Astrocyte (in vitro differentiated cells and primary cell): ENCODE measurements around the gene TMPRSS6. TPM values are rescaled to one million over a fixed set of nuclear protein-coding genes. Genes with fewer than 3 reads are reported as not detected.

ENCODE experiments used
- DNase-seq: peaks from one replicate; pipeline ENCODE4 v3.0.0-alpha.2; 2010; ENCODE audit warnings: low read depth
- FAIRE-seq: peaks from 2 replicates; lab custom pipeline; 2011; peaks lifted over from hg19 to GRCh38; lab: Jason Lieb, UNC
- H2AFZ ChIP-seq: 2 replicates; pipeline ENCODE4 v1.6.0; 2012; ENCODE audit warnings: low read depth, low read length, inconsistent platforms
- H3K27ac ChIP-seq: 2 replicates; pipeline ENCODE4 v1.5.1; 2011; ENCODE audit warnings: low read depth, low read length, inconsistent platforms
- H3K27me3 ChIP-seq: 2 replicates; pipeline ENCODE4 v1.6.0; 2011; ENCODE audit warnings: low read length, inconsistent platforms; ENCODE audit not compliant: insufficient read depth
- H3K36me3 ChIP-seq: 2 replicates; pipeline ENCODE4 v1.5.1; 2011; ENCODE audit warnings: low read length, inconsistent platforms; ENCODE audit not compliant: insufficient read depth
- H3K4me1 ChIP-seq: 2 replicates; pipeline ENCODE4 v1.5.1; 2011; ENCODE audit warnings: low read length, inconsistent platforms; ENCODE audit not compliant: insufficient read depth
- H3K4me2 ChIP-seq: 2 replicates; pipeline ENCODE4 v1.6.0; 2012; ENCODE audit warnings: low read length, inconsistent platforms
- H3K4me3 ChIP-seq: 2 replicates; pipeline ENCODE4 v1.5.1; 2011; ENCODE audit warnings: low read depth, mild to moderate bottlenecking, low read length, inconsistent platforms; ENCODE audit not compliant: insufficient read depth
- H3K79me2 ChIP-seq: 2 replicates; pipeline ENCODE4 v1.6.0; 2012; ENCODE audit warnings: mild to moderate bottlenecking, low read length, inconsistent platforms; ENCODE audit not compliant: insufficient read depth
- H3K9ac ChIP-seq: 2 replicates; pipeline ENCODE4 v1.6.0; 2012; ENCODE audit warnings: mild to moderate bottlenecking, low read length, inconsistent platforms
- H3K9me3 ChIP-seq: 2 replicates; pipeline ENCODE4 v1.5.1; 2012; ENCODE audit warnings: low read depth, mild to moderate bottlenecking, low read length, inconsistent platforms; ENCODE audit not compliant: insufficient read depth
- H4K20me1 ChIP-seq: 2 replicates; pipeline ENCODE4 v1.6.0; 2012; ENCODE audit warnings: low read length, inconsistent platforms; ENCODE audit not compliant: insufficient read depth
- H3K27ac Mint-ChIP-seq: one replicate; pipeline ENCODE4 v1.8.0; 2021; ENCODE audit warnings: mild to moderate bottlenecking, mixed read lengths; ENCODE audit not compliant: unreplicated experiment
- H3K27me3 Mint-ChIP-seq: one replicate; pipeline ENCODE4 v1.8.0; 2021; ENCODE audit warnings: low read depth, mixed read lengths; ENCODE audit not compliant: unreplicated experiment
- H3K36me3 Mint-ChIP-seq: one replicate; pipeline ENCODE4 v1.8.0; 2021; ENCODE audit warnings: low read depth, mixed read lengths; ENCODE audit not compliant: unreplicated experiment
- H3K4me1 Mint-ChIP-seq: one replicate; pipeline ENCODE4 v1.8.0; 2021; ENCODE audit warnings: low read depth, mixed read lengths; ENCODE audit not compliant: unreplicated experiment
- H3K4me3 Mint-ChIP-seq: one replicate; pipeline ENCODE4 v1.8.0; 2021; ENCODE audit warnings: mild to moderate bottlenecking, moderate library complexity, mixed read lengths; ENCODE audit not compliant: unreplicated experiment
- H3K9me3 Mint-ChIP-seq: one replicate; pipeline ENCODE4 v1.8.0; 2021; ENCODE audit warnings: mild to moderate bottlenecking, mixed read lengths; ENCODE audit not compliant: unreplicated experiment
- CTCF ChIP-seq: IDR thresholded peaks from 2 replicates; pipeline ENCODE4 v1.5.1; 2011; ENCODE audit warnings: low read depth, mild to moderate bottlenecking, inconsistent platforms, low read length, moderate library complexity; ENCODE audit not compliant: insufficient read depth
- EZH2 ChIP-seq: IDR thresholded peaks from 2 replicates; pipeline ENCODE4 v1.6.1; 2012; ENCODE audit warnings: mild to moderate bottlenecking, low read length, inconsistent platforms; ENCODE audit not compliant: insufficient read depth
- total RNA-seq: library from RNA; stranded (reverse); gene quantifications from 2 replicates; pipeline ENCODE4 v1.2.1, GENCODE V29; 2021

The TMPRSS6 gene
- total RNA-seq, 1 donor from 2014 or later, result not detected

GRCh38 chr22:37057796-37058510 lies 51.6 kb downstream of the TMPRSS6 start:
- Histone ChIP-seq H4K20me1 (peaks cover 16% of the 10 kb centered on the region), H3K9me3 (no peaks in the 10 kb centered on the region), H3K79me2 (no peaks in the 10 kb centered on the region), H3K27ac (no peak overlapping the region), H3K4me1 (no peaks in the 10 kb centered on the region), H3K36me3 (peaks cover 3% of the 10 kb centered on the region), H3K9ac (no peak overlapping the region), H3K4me3 (no peak overlapping the region), H3K4me2 (no peak overlapping the region), H2AFZ (no peak overlapping the region), H3K27me3 (no peaks in the 10 kb centered on the region)
- no peak overlapping the region for H3K4me3 Mint-ChIP-seq
- FAIRE-seq (no peak), DNase-seq (no peak)
- TF ChIP-seq CTCF, result no peak
- no peak for TF ChIP-seq EZH2
- H3K4me1 Mint-ChIP-seq, result peaks cover 2% of the 10 kb centered on the region
- H3K27ac Mint-ChIP-seq, result no peak overlapping the region
- peaks cover 23% of the 10 kb centered on the region for H3K36me3 Mint-ChIP-seq
- H3K9me3 Mint-ChIP-seq, result no peaks in the 10 kb centered on the region
- peaks cover 6% of the 10 kb centered on the region for H3K27me3 Mint-ChIP-seq

- Mint-ChIP-seq H3K36me3 (peaks cover 23% of the 10 kb centered on the region), H3K4me3 (no peak overlapping the region), H3K9me3 (no peaks in the 10 kb centered on the region), H3K27ac (no peak overlapping the region), H3K27me3 (peaks cover 6% of the 10 kb centered on the region), H3K4me1 (peaks cover 4% of the 10 kb centered on the region)
- Histone ChIP-seq H3K27me3 (no peaks in the 10 kb centered on the region), H3K4me1 (peaks cover 3% of the 10 kb centered on the region), H2AFZ (no peak overlapping the region), H3K27ac (no peak overlapping the region), H3K4me2 (no peak overlapping the region), H3K79me2 (peaks cover 5% of the 10 kb centered on the region), H3K9me3 (no peaks in the 10 kb centered on the region), H3K9ac (no peak overlapping the region), H3K4me3 (no peak overlapping the region), H4K20me1 (peaks cover 24% of the 10 kb centered on the region), H3K36me3 (peaks cover 3% of the 10 kb centered on the region)
- no peak for FAIRE-seq
- no peak for DNase-seq
- TF ChIP-seq CTCF (no peak), EZH2 (no peak)
Observed at GRCh38 chr22:37057226-37057625, 52.3 kb downstream of the TMPRSS6 start.

DNA sequence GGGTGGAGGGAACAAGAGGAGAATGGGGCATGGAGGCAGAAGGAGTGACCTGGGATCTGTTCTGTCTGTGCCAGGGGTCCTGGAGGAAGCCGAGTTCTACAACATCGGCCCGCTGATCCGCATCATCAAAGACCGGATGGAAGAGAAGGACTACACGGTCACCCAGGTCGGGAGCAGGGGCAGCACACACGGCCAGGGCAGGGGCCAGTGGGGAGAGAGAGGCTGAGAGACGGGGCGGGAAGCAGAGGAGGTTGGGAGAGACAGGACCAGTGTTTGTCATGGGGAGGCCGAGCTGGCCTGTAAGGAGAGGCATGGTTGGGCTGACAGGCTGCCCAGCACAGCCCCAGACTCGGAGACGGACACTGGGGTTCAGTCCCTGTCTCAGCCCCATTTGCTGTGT lies 53.3 kb downstream of the TMPRSS6 start:
- H3K36me3 ChIP-seq, result peaks cover 3% of the 10 kb centered on the region
- no peak overlapping the region for H3K4me2 ChIP-seq
- no peaks in the 10 kb centered on the region for H3K9me3 ChIP-seq
- peaks cover 8% of the 10 kb centered on the region for H3K79me2 ChIP-seq
- Mint-ChIP-seq H3K27ac (no peak overlapping the region), H3K9me3 (no peaks in the 10 kb centered on the region), H3K4me1 (peaks cover 4% of the 10 kb centered on the region), H3K36me3 (peaks cover 23% of the 10 kb centered on the region), H3K27me3 (peaks cover 6% of the 10 kb centered on the region), H3K4me3 (no peak overlapping the region)
- peaks cover 25% of the 10 kb centered on the region for H4K20me1 ChIP-seq
- H3K27ac ChIP-seq, result no peak overlapping the region
- TF ChIP-seq CTCF (no peak), EZH2 (no peak)
- no peak overlapping the region for H3K4me3 ChIP-seq
- H3K27me3 ChIP-seq, result no peaks in the 10 kb centered on the region
- H3K9ac ChIP-seq, result no peak overlapping the region
- peaks cover 5% of the 10 kb centered on the region for H3K4me1 ChIP-seq
- DNase-seq (no peak), FAIRE-seq (no peak)
- no peak overlapping the region for H2AFZ ChIP-seq
